SK-N-SH (cell line): ENCODE results near the gene ZNF606. TPM values are rescaled to one million over a fixed set of nuclear protein-coding genes. Genes with fewer than 3 reads are reported as not detected.

Source experiments
- CTCF ChIA-PET: fragments of 300-600, 350-600 bp; formaldehyde crosslinking; extraction: SDS; loops from one replicate; lab custom pipeline; 2021; lab: Yijun Ruan, JAX
- POLR2A ChIA-PET: fragments of 350-600 bp; sonication (Branson Sonifier 250); formaldehyde crosslinking; extraction: SDS; loops from one replicate; lab custom pipeline; 2020; ENCODE audit warnings: antibody characterized with exemption, inconsistent platforms; lab: Yijun Ruan, JAX
- DNase-seq: peaks from one replicate; pipeline ENCODE4 v3.0.0; 2012
- H2AFZ ChIP-seq: fragments of 200-600 bp; sonication (generic); 2 replicates; pipeline ENCODE4 v1.8.1; 2016; ENCODE audit warnings: antibody characterized with exemption, mild to moderate bottlenecking, low read depth
- H3F3A ChIP-seq: fragments of 200-600 bp; sonication (generic); replicated peaks from 2 replicates; pipeline ENCODE3; 2016; ENCODE audit warnings: antibody characterized with exemption, mild to moderate bottlenecking; ENCODE audit not compliant: insufficient read depth
- H3K27ac ChIP-seq, 2 experiments: fragments of 200-500 bp in 1 of 2; fragments of 200-600 bp in 1 of 2; sonication (Bioruptor generic) in 1 of 2; sonication (generic), shearing (Covaris generic) in 1 of 2; 2 replicates each; pipeline versions ENCODE4 v1.5.1 to v1.6.1; 2014 to 2016; ENCODE audit warnings: low read depth in 2 of 2, inconsistent platforms in 1 of 2, low read length in 1 of 2, mild to moderate bottlenecking in 1 of 2, mixed read lengths in 1 of 2
- H3K27me3 ChIP-seq: fragments of 200-600 bp; sonication (generic), shearing (Covaris generic); 2 replicates; pipeline ENCODE4 v1.6.1; 2016; ENCODE audit warnings: mixed run types; ENCODE audit not compliant: insufficient read depth
- H3K36me3 ChIP-seq, 2 experiments: fragments of 200-500 bp in 1 of 2; fragments of 200-600 bp in 1 of 2; sonication (Bioruptor generic) in 1 of 2; sonication (generic) in 1 of 2; replicated peaks in 1 of 2; 2 replicates each; pipeline versions ENCODE3 to v1.5.1; 2014 to 2016; ENCODE audit warnings: low read length in 1 of 2, mild to moderate bottlenecking in 1 of 2; ENCODE audit not compliant: insufficient read depth in 2 of 2, control insufficient read depth in 1 of 2
- H3K4me1 ChIP-seq, 2 experiments: fragments of 200-500 bp in 1 of 2; fragments of 200-600 bp in 1 of 2; sonication (Bioruptor generic) in 1 of 2; sonication (generic), shearing (Covaris generic) in 1 of 2; 2 replicates each; pipeline versions ENCODE4 v1.5.1 to v1.6.1; 2014 to 2016; ENCODE audit warnings: low read depth in 1 of 2, low read length in 1 of 2, mixed run types in 1 of 2; ENCODE audit not compliant: insufficient read depth in 2 of 2, control insufficient read depth in 1 of 2
- H3K4me2 ChIP-seq: fragments of 200-600 bp; sonication (generic), shearing (Covaris generic); 2 replicates; pipeline ENCODE4 v1.6.1; 2017; ENCODE audit warnings: mixed run types
- H3K4me3 ChIP-seq, 2 experiments: fragments of 200-500 bp in 1 of 2; fragments of 200-600 bp in 1 of 2; sonication (Bioruptor generic) in 1 of 2; sonication (generic), shearing (Covaris generic) in 1 of 2; 2 replicates each; pipeline versions ENCODE4 v1.5.1 to v1.8.1; 2014 to 2016; ENCODE audit warnings: low read depth in 2 of 2, inconsistent platforms in 1 of 2, low read length in 1 of 2, mild to moderate bottlenecking in 1 of 2, mixed read lengths in 1 of 2, moderate library complexity in 1 of 2
- H3K79me2 ChIP-seq: fragments of 200-600 bp; sonication (generic); 2 replicates; pipeline ENCODE4 v1.8.1; 2017; ENCODE audit warnings: mild to moderate bottlenecking; ENCODE audit not compliant: insufficient read depth
- H3K9ac ChIP-seq: fragments of 200-600 bp; sonication (generic); 2 replicates; pipeline ENCODE4 v1.6.1; 2017; ENCODE audit warnings: mixed run types
- H3K9me2 ChIP-seq: fragments of 200-600 bp; sonication (generic); 2 replicates; pipeline ENCODE4 v1.6.1; 2017; ENCODE audit warnings: mixed run types
- H3K9me3 ChIP-seq: fragments of 200-600 bp; sonication (generic); 2 replicates; pipeline ENCODE4 v1.6.1; 2017; ENCODE audit warnings: mixed run types, mild to moderate bottlenecking, moderate library complexity
- H4K20me1 ChIP-seq: fragments of 200-600 bp; sonication (generic); 2 replicates; pipeline ENCODE4 v1.6.1; 2017; ENCODE audit warnings: mild to moderate bottlenecking, mixed run types; ENCODE audit not compliant: insufficient read depth
- CTCF ChIP-seq: fragments of 200-600 bp; sonication (generic); IDR thresholded peaks from 2 replicates; pipeline ENCODE4 v1.6.1; 2017; ENCODE audit warnings: antibody characterized with exemption, mild to moderate bottlenecking, moderate library complexity
- IRF3 ChIP-seq: fragments of 150-350 bp; IDR thresholded peaks from 2 replicates; pipeline ENCODE4 v1.6.1; 2016; ENCODE audit warnings: mild to moderate bottlenecking, low read depth, low read length
- MEF2A ChIP-seq: IDR thresholded peaks from 2 replicates; pipeline ENCODE4 v1.4.0; 2012; ENCODE audit warnings: low read depth, borderline replicate concordance
- NFIC ChIP-seq: IDR thresholded peaks from 2 replicates; pipeline ENCODE4 v1.4.0; 2012; ENCODE audit warnings: borderline replicate concordance
- NRF1 ChIP-seq: IDR thresholded peaks from 2 replicates; pipeline ENCODE4 v1.6.1; 2012; ENCODE audit warnings: low read depth, mild to moderate bottlenecking, low read length
- PBX3 ChIP-seq: IDR thresholded peaks from 2 replicates; pipeline ENCODE4; 2012
- POLR2AphosphoS5 ChIP-seq: IDR thresholded peaks from 2 replicates; pipeline ENCODE4 v1.6.1; 2012; ENCODE audit warnings: low read depth, low read length
- REST ChIP-seq: IDR thresholded peaks from 2 replicates; pipeline ENCODE4 v1.6.1; 2012; ENCODE audit warnings: mild to moderate bottlenecking, low read depth, low read length, moderate library complexity
- TCF12 ChIP-seq: IDR thresholded peaks from 2 replicates; pipeline ENCODE4 v1.4.0; 2012
- USF2 ChIP-seq: fragments of 150-350 bp; IDR thresholded peaks from 2 replicates; pipeline ENCODE4 v1.6.1; 2017; ENCODE audit warnings: antibody characterized with exemption, low read length, low read depth, borderline replicate concordance
- YY1 ChIP-seq: IDR thresholded peaks from 2 replicates; pipeline ENCODE4 v1.4.0; 2012; ENCODE audit warnings: low read depth, mild to moderate bottlenecking
- WGBS: methylation state at CpG from one replicate; pipeline ENCODE4 v1.1.6; 2017; ENCODE audit warnings: low lambda C conversion rate; 5-methylcytosine and 5-hydroxymethylcytosine counted together
- polyA plus RNA-seq, 3 experiments: library from polyadenylated mRNA; depleted of rRNA; stranded (reverse); fragments of >200 nt; gene quantifications; 2 replicates each; pipeline ENCODE4 v1.2.3, GENCODE V29; 2012

ZNF606 gene
- polyA plus RNA-seq, 1 of the 3 experiments (the other 2 are of a cell fraction) = 2.9 TPM

GRCh38 chr19:58020129-58020528, 17.5 kb upstream of the ZNF606 start:
- POLR2A ChIA-PET = no interaction called here

GRCh38 chr19:58014141-58014540, 11.5 kb upstream of the ZNF606 start:
- no peak for TF ChIP-seq USF2
- POLR2A ChIA-PET = no interaction called here

More at GRCh38 chr19:58020129-58020528, 17.5 kb upstream of the ZNF606 start:
- Histone ChIP-seq H2AFZ (no peak overlapping the region), H3F3A (no peaks in the 10 kb centered on the region), H3K9me3 (no peaks in the 10 kb centered on the region), H3K9ac (no peak overlapping the region), H3K36me3 (no peaks in the 10 kb centered on the region), H3K9me2 (no peaks in the 10 kb centered on the region), H4K20me1 (no peaks in the 10 kb centered on the region), H3K4me2 (no peak overlapping the region), H3K4me1 (no peaks in the 10 kb centered on the region), H3K4me3 (no peak overlapping the region), H3K79me2 (no peaks in the 10 kb centered on the region), H3K27ac (no peak overlapping the region), H3K27me3 (no peaks in the 10 kb centered on the region)
- DNase-seq = no peak
- CTCF ChIA-PET = interaction anchor here (0.8 to 1.3 kb wide), 3 partner anchors 17 to 135 kb away, joined by 3 to 6 read pairs (median 3); partner anchors contain the start of gene ZNF606
- TF ChIP-seq IRF3 (no peak), CTCF (no peak), POLR2AphosphoS5 (no peak), YY1 (no peak)
- WGBS = 13% methylated on average over 7 of the region's 7 CpGs

GRCh38 chr19:58010507-58010906, 7.9 kb upstream of the ZNF606 start:
- no peaks in the 10 kb centered on the region for H3F3A ChIP-seq
- peaks cover 3% of the 10 kb centered on the region; the same call in 1 of the 2 replicates for H3K9me3 ChIP-seq
- CTCF ChIA-PET = no interaction called here
- H3K27me3 ChIP-seq = no peaks in the 10 kb centered on the region
- no peak overlapping the region for H3K9ac ChIP-seq
- TF ChIP-seq NRF1 = no peak
- no peak for TF ChIP-seq YY1
- TF ChIP-seq TCF12 = no peak
- no peak for TF ChIP-seq NFIC
- no peak for TF ChIP-seq REST
- no peak for TF ChIP-seq MEF2A
- TF ChIP-seq PBX3 = no peak
- POLR2A ChIA-PET = no interaction called here
- no peaks in the 10 kb centered on the region for H3K4me1 ChIP-seq
- no peaks in the 10 kb centered on the region for H3K36me3 ChIP-seq
- DNase-seq = no peak
- no peak overlapping the region for H3K4me3 ChIP-seq
- no peaks in the 10 kb centered on the region for H4K20me1 ChIP-seq
- H3K9me2 ChIP-seq = no peaks in the 10 kb centered on the region
- H3K79me2 ChIP-seq = no peaks in the 10 kb centered on the region
- H3K4me2 ChIP-seq = no peak overlapping the region
- WGBS = 90% methylated on average over 22 of the region's 22 CpGs
- H2AFZ ChIP-seq = no peak overlapping the region
- H3K27ac ChIP-seq = no peak overlapping the region

More at GRCh38 chr19:58014141-58014540, 11.5 kb upstream of the ZNF606 start:
- no peaks in the 10 kb centered on the region for H3K36me3 ChIP-seq
- CTCF ChIA-PET = no interaction called here
- no peaks in the 10 kb centered on the region for H4K20me1 ChIP-seq
- H3K79me2 ChIP-seq = no peaks in the 10 kb centered on the region
- H3K9me2 ChIP-seq = no peaks in the 10 kb centered on the region
- H3F3A ChIP-seq = no peaks in the 10 kb centered on the region
- DNase-seq = no peak
- H3K4me3 ChIP-seq = no peak overlapping the region
- no peak overlapping the region for H3K27ac ChIP-seq
- H3K4me2 ChIP-seq = no peak overlapping the region
- 8% methylated on average over 5 of the region's 5 CpGs for WGBS
- H3K4me1 ChIP-seq = no peaks in the 10 kb centered on the region
- 0 out of 2 replicates have a peak, but pooled peaks cover 3% of the 10 kb centered on the region for H3K9me3 ChIP-seq
- H3K9ac ChIP-seq = no peak overlapping the region
- H2AFZ ChIP-seq = no peak overlapping the region
- H3K27me3 ChIP-seq = no peaks in the 10 kb centered on the region
